HepG2 (cell line): ENCODE data around the gene LRRC74B. TPM values are rescaled to one million over a fixed set of nuclear protein-coding genes. Genes with fewer than 3 reads are reported as not detected.

Experiments used
- ASH2L ChIP-seq: fragments of 300-600, 200-600 bp; sonication (generic); IDR thresholded peaks from 2 replicates; pipeline ENCODE4 v1.7.0; 2017; ENCODE audit warnings: low read depth, mild to moderate bottlenecking, moderate library complexity, mixed read lengths, low read length; ENCODE audit not compliant: insufficient read length
- HNF4G ChIP-seq, 2 experiments: sonication (generic) in 1 of 2; formaldehyde crosslinking in 1 of 2; IDR thresholded peaks; 2 replicates each; pipeline versions ENCODE4 v1.4.0 to v1.6.1; 2011 to 2020; ENCODE audit warnings: borderline replicate concordance in 2 of 2, low read depth in 2 of 2, mild to moderate bottlenecking in 2 of 2, low read length in 1 of 2, missing genetic modification reagents in 1 of 2, moderate library complexity in 1 of 2
- MAF1 ChIP-seq: sonication (generic); formaldehyde crosslinking; IDR thresholded peaks from 2 replicates; pipeline ENCODE4 v1.5.0; 2020; ENCODE audit warnings: missing genetic modification reagents, borderline replicate concordance
- NFRKB ChIP-seq: fragments of 450-650 bp; IDR thresholded peaks from 2 replicates; pipeline ENCODE4 v1.6.1; 2017
- POGZ ChIP-seq: sonication (generic); formaldehyde crosslinking; IDR thresholded peaks from 2 replicates; pipeline ENCODE4 v1.4.0; 2020; ENCODE audit warnings: mild to moderate bottlenecking, missing genetic modification reagents
- SMAD3 ChIP-seq: sonication (generic); formaldehyde crosslinking; IDR thresholded peaks from 2 replicates; pipeline ENCODE4 v1.4.0; 2020; ENCODE audit warnings: missing genetic modification reagents
- SP1 ChIP-seq, 2 experiments: fragments of 450-650 bp in 1 of 2; sonication (generic) in 1 of 2; formaldehyde crosslinking in 1 of 2; IDR thresholded peaks; 2 replicates each; pipeline versions ENCODE4 v1.4.0 to v1.6.1; 2016 to 2020; ENCODE audit warnings: missing genetic modification reagents in 1 of 2
- YEATS2 ChIP-seq: sonication (generic); formaldehyde crosslinking; IDR thresholded peaks from 2 replicates; pipeline ENCODE4 v1.4.0; 2020; ENCODE audit warnings: missing genetic modification reagents, borderline replicate concordance
- YEATS4 ChIP-seq: sonication (generic); formaldehyde crosslinking; IDR thresholded peaks from 2 replicates; pipeline ENCODE4 v1.4.0; 2020; ENCODE audit warnings: missing genetic modification reagents, borderline replicate concordance
- ZNF121 ChIP-seq: sonication (generic); formaldehyde crosslinking; IDR thresholded peaks from 2 replicates; pipeline ENCODE4 v1.5.0; 2020; ENCODE audit warnings: mild to moderate bottlenecking, missing genetic modification reagents
- polyA plus RNA-seq, 8 experiments: library from polyadenylated mRNA; depleted of rRNA in 3 of 8; stranded (reverse) in 7 of 8; unstranded in 1 of 8; fragments of >200 nt; fragmentation: Illumina TruSeq in 4 of 8; extraction: Trizol in 4 of 8; gene quantifications; 2 replicates each; pipeline versions ENCODE4 v1.2.1 to v1.2.3, GENCODE V29; 2011 to 2016; ENCODE audit warnings: low read depth in 4 of 8, missing spikeins in 1 of 8, mixed read lengths in 1 of 8; ENCODE audit not compliant: insufficient read depth in 1 of 8
- total RNA-seq, 5 experiments: library from RNA; depleted of rRNA; stranded (reverse); fragments of >200 nt; fragmentation: Illumina TruSeq; extraction: Trizol; gene quantifications; 2 replicates each; pipeline ENCODE4 v1.2.3, GENCODE V29; 2016; ENCODE audit warnings: low read depth in 1 of 5
- TF ChIP-seq, protein P1 (sequence below): sonication (generic); formaldehyde crosslinking; IDR thresholded peaks from 2 replicates; pipeline ENCODE4 v1.5.0; 2020; ENCODE audit warnings: mild to moderate bottlenecking, missing genetic modification reagents, borderline replicate concordance
- TF ChIP-seq, protein P2 (sequence below): IDR thresholded peaks from 2 replicates; pipeline ENCODE4 v1.6.1; 2012; ENCODE audit warnings: low read depth, low read length, improper control_type of control experiment
- TF ChIP-seq, protein P3 (sequence below): sonication (generic); formaldehyde crosslinking; IDR thresholded peaks from 2 replicates; pipeline ENCODE4 v1.5.0; 2020; ENCODE audit warnings: mild to moderate bottlenecking, missing genetic modification reagents

The LRRC74B gene
- total and polyA plus RNA-seq, 2 of the 13 experiments (the other 11 are each of a cell fraction or from before 2014, with no cell fraction given) = not detected

DNA sequence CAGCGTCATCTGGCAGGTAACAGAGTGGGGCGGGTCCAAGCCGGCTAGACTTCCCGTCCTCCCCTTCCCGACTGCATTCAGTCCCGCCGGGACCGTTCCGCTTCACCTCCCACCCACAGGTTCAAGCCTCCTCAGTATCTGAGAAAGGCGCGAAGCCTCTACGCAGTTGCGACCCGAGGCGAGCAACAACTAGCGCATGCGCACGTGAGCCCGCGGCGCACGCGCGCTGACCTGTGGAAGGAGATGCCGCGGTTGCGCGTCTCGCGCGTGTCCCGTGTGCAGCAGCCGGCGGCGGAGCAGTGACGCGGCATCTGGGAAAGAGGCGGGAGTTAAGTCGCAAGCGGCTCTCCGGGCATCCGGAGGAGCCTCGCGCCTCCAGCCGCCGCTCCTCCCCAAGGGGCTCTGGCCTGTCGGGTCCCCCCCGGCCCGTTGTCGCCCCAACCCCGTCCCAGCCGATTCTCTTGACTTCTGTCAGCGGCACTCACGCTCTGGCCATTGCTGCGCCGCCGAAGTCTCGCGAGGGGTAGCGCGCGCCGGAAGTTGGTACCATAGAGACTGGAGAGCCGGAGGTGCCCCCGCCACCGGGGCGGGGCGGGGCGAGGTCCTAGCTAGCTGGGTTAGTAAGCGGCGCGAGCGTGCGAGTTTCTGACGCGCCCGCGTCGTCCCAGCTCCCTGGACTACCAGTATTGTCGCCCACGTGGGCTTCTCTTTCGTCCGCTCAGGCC is 44.0 kb upstream of the LRRC74B start, which contains the start of gene THAP7 (continued):
- TF ChIP-seq, protein P1, sequence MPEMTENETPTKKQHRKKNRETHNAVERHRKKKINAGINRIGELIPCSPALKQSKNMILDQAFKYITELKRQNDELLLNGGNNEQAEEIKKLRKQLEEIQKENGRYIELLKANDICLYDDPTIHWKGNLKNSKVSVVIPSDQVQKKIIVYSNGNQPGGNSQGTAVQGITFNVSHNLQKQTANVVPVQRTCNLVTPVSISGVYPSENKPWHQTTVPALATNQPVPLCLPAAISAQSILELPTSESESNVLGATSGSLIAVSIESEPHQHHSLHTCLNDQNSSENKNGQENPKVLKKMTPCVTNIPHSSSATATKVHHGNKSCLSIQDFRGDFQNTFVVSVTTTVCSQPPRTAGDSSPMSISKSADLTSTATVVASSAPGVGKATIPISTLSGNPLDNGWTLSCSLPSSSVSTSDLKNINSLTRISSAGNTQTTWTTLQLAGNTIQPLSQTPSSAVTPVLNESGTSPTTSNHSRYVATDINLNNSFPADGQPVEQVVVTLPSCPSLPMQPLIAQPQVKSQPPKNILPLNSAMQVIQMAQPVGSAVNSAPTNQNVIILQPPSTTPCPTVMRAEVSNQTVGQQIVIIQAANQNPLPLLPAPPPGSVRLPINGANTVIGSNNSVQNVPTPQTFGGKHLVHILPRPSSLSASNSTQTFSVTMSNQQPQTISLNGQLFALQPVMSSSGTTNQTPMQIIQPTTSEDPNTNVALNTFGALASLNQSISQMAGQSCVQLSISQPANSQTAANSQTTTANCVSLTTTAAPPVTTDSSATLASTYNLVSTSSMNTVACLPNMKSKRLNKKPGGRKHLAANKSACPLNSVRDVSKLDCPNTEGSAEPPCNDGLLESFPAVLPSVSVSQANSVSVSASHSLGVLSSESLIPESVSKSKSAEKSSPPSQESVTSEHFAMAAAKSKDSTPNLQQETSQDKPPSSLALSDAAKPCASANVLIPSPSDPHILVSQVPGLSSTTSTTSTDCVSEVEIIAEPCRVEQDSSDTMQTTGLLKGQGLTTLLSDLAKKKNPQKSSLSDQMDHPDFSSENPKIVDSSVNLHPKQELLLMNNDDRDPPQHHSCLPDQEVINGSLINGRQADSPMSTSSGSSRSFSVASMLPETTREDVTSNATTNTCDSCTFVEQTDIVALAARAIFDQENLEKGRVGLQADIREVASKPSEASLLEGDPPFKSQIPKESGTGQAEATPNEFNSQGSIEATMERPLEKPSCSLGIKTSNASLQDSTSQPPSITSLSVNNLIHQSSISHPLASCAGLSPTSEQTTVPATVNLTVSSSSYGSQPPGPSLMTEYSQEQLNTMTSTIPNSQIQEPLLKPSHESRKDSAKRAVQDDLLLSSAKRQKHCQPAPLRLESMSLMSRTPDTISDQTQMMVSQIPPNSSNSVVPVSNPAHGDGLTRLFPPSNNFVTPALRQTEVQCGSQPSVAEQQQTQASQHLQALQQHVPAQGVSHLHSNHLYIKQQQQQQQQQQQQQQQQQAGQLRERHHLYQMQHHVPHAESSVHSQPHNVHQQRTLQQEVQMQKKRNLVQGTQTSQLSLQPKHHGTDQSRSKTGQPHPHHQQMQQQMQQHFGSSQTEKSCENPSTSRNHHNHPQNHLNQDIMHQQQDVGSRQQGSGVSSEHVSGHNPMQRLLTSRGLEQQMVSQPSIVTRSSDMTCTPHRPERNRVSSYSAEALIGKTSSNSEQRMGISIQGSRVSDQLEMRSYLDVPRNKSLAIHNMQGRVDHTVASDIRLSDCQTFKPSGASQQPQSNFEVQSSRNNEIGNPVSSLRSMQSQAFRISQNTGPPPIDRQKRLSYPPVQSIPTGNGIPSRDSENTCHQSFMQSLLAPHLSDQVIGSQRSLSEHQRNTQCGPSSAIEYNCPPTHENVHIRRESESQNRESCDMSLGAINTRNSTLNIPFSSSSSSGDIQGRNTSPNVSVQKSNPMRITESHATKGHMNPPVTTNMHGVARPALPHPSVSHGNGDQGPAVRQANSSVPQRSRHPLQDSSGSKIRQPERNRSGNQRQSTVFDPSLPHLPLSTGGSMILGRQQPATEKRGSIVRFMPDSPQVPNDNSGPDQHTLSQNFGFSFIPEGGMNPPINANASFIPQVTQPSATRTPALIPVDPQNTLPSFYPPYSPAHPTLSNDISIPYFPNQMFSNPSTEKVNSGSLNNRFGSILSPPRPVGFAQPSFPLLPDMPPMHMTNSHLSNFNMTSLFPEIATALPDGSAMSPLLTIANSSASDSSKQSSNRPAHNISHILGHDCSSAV (CRISPR knock-in tag) = no peak
- 0 out of 2 replicates have a peak, but pooled peaks have one; percentile 9 for TF ChIP-seq HNF4G (IDR thresholded peaks at IDR 0.05; ENCODE audit: borderline replicate concordance, low read depth, low read length)
- 0 out of 2 replicates have a peak, but pooled peaks have one; percentile 16 for TF ChIP-seq HNF4G (CRISPR knock-in tag; IDR thresholded peaks at IDR 0.05; ENCODE audit: borderline replicate concordance, low read depth)
- TF ChIP-seq, protein P2, sequence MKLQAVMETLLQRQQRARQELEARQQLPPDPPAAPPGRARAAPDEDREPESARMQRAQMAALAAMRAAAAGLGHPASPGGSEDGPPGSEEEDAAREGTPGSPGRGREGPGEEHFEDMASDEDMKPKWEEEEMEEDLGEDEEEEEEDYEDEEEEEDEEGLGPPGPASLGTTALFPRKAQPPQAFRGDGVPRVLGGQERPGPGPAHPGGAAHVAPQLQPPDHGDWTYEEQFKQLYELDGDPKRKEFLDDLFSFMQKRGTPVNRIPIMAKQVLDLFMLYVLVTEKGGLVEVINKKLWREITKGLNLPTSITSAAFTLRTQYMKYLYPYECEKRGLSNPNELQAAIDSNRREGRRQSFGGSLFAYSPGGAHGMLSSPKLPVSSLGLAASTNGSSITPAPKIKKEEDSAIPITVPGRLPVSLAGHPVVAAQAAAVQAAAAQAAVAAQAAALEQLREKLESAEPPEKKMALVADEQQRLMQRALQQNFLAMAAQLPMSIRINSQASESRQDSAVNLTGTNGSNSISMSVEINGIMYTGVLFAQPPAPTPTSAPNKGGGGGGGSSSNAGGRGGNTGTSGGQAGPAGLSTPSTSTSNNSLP = no peak
- no peak for TF ChIP-seq ASH2L
- no peak for TF ChIP-seq SMAD3 (CRISPR knock-in tag)
- TF ChIP-seq SP1 (IDR thresholded peaks at IDR 0.05) = no peak
- peak; percentile 30; the same call in 1 of the 2 replicates for TF ChIP-seq SP1 (CRISPR knock-in tag; IDR thresholded peaks at IDR 0.05)
- TF ChIP-seq, protein P3, sequence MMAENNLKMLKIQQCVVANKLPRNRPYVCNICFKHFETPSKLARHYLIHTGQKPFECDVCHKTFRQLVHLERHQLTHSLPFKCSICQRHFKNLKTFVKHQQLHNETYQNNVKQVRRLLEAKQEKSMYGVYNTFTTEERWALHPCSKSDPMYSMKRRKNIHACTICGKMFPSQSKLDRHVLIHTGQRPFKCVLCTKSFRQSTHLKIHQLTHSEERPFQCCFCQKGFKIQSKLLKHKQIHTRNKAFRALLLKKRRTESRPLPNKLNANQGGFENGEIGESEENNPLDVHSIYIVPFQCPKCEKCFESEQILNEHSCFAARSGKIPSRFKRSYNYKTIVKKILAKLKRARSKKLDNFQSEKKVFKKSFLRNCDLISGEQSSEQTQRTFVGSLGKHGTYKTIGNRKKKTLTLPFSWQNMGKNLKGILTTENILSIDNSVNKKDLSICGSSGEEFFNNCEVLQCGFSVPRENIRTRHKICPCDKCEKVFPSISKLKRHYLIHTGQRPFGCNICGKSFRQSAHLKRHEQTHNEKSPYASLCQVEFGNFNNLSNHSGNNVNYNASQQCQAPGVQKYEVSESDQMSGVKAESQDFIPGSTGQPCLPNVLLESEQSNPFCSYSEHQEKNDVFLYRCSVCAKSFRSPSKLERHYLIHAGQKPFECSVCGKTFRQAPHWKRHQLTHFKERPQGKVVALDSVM (CRISPR knock-in tag) = 0 out of 2 replicates have a peak, but pooled peaks have one; percentile 60
- peak; percentile 86 for TF ChIP-seq YEATS4 (CRISPR knock-in tag)
- 0 out of 2 replicates have a peak, but pooled peaks have one; percentile 33 for TF ChIP-seq ZNF121 (CRISPR knock-in tag)
- TF ChIP-seq MAF1 (CRISPR knock-in tag) = no peak
- TF ChIP-seq YEATS2 (CRISPR knock-in tag) = peak; percentile 92
- peak; percentile 63; the same call in 1 of the 2 replicates for TF ChIP-seq POGZ (CRISPR knock-in tag)
- no peak for TF ChIP-seq NFRKB
